Skeletal muscle cell (primary cell): ENCODE results near the gene IL21.
A peak's percentile ranks its signal among the peaks of the same experiment; 100 is the strongest.
"Not testable (repeated sequence)": the region's sequence is repeated elsewhere in the genome, so short reads cannot be mapped to it uniquely, and the experiment has no call there.

Experiments used
- DNase-seq: peaks from one replicate; pipeline ENCODE4 v3.0.0-alpha.2; 2010; ENCODE audit warnings: low read depth
- H3K4me3 ChIP-seq: 2 replicates; pipeline ENCODE4 v1.5.1; 2011; ENCODE audit warnings: low read depth, mild to moderate bottlenecking, control low read depth, low read length, moderate library complexity

IL21 gene

GRCh38 chr4:122621016-122621507 is at the start of gene IL21:
Gene IL21, minus strand, starts transcription at chr4:122621066. Its CDS starts 55 bp downstream, at chr4:122621011.
- H3K4me3 ChIP-seq, result no peak within 1 kb of the TSS
- no peak for DNase-seq

GRCh38 chr4:122669911-122670738 is 49.3 kb upstream of the IL21 start:
- H3K4me3 ChIP-seq, result no peak overlapping the region
- DNase-seq, result no peak

DNA sequence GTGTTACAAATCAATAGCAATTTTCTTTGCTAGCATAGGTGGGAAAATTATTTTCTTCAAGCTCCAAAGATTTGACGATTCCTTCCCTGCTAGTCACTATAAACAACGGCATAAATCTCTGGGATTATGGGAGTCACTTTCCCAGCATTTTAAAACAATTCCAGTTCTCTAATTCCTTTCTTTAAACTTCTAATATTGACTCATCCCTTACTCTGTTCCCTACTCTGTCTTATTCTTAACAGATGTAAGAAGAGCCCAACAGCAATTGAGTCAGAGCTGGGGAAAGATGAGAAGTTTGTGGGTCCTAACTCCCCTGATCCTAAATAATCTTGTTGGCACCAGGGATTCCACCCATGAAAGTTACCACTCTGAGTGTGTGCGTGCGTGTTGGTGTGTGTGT is 47.4 kb upstream of the IL21 start:
- DNase-seq, result peak; percentile 70
- no peak overlapping the region for H3K4me3 ChIP-seq

GRCh38 chr4:122666527-122667245 is 45.8 kb upstream of the IL21 start:
- no peak overlapping the region for H3K4me3 ChIP-seq
- peak; percentile 83 for DNase-seq

DNA sequence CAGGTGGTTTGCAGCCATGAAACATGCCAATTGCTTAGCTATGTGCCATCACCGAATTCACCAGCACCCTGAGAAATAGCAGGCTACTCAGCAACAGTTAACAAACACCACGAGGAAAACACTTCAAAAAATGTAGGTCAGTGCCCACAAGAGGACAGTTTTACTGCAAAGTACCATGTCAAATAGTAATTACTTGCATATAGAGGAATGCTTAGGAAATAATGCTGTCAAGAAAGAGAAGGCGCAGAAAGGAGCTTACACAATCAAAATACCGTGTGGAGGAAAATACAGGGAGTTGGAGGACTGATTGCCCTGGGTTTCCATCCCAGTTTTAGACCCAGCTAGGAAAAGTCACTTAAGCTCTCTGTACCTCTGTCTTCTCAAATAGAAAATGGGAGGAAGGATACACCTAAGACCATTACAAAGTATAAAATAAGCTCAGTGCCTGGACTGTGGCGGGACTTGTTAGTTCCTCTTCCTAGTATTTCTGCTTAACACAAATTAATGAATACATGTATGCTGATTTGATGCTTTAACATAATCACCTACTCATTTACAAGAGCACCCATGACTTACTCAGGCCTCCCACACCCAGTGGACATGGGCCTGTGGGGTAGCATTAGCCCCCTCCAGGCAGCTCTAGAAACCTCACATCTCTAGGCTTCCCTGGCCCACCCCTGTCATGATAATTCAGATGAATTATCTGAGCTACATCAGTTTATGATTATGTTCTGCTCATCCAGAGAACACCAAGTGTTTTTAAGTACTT is 44.5 kb upstream of the IL21 start:
- no peak overlapping the region for H3K4me3 ChIP-seq
- peak; percentile 59 for DNase-seq

DNA sequence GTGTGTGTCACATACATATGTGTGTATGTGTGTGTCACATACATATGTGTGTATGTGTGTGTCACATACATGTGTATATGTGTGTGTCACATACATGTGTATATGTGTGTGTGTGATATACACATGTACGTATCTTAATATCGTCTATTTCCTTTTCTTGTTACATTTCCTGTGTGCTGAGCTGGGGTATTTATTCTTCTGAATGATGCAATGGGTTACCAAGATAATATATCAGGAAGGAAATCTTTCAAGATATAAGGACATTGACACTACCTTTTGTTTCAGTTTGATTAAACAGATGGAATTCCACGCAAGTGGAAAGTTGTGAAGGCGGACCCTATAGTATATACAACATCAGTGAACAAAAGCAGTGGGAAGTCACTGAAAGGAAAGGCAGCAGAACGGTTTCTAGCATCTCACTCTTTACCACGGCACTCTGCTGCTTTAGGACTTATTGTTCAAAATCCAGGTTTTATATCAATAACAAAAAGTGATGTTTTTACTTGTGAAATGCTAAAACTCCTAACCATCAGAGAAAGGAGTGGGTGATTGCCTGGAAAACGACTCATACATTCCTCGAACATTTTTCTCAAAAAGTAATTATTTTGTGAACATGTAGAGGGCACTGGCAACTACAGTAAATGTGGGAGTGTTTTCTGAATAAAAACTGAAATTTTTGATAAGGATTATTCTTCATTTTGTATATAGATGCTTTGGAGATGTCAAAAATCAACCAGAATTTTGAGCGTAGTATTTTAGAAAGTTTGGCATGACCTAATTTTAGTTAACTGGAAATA is 43.1 kb upstream of the IL21 start:
- H3K4me3 ChIP-seq, result no peak overlapping the region
- no peak for DNase-seq

DNA sequence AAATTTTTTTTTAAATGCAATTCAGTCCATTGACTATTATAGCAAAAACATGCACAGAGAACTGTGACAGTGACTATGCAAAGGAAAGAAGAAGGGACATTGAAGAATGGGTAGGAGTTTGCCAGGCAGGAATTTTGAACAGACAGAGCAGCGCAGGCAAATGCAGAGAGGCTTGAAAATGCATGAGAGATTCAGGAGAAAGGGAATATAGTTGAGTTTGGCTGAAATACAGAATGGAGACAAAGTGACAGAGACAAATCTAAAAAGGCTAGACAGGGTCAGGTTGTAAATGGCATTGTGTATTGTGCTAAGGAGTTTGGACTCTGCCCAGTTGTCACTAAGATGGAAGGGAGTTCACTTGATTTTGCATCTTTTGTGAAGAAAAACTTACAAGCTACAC is 42.4 kb upstream of the IL21 start:
- H3K4me3 ChIP-seq, result no peak overlapping the region
- no peak for DNase-seq

GRCh38 chr4:122662701-122663100 is 41.8 kb upstream of the IL21 start:
- H3K4me3 ChIP-seq, result no peak overlapping the region
- DNase-seq, result no peak

- H3K4me3 ChIP-seq, result no peak overlapping the region
- DNase-seq, result no peak
These were observed 40.6 kb upstream of the IL21 start for GRCh38 chr4:122661176-122662160.

- no peak for DNase-seq
- H3K4me3 ChIP-seq, result no peak overlapping the region
These were observed 38.0 kb upstream of the IL21 start for GRCh38 chr4:122658818-122659295.

DNA sequence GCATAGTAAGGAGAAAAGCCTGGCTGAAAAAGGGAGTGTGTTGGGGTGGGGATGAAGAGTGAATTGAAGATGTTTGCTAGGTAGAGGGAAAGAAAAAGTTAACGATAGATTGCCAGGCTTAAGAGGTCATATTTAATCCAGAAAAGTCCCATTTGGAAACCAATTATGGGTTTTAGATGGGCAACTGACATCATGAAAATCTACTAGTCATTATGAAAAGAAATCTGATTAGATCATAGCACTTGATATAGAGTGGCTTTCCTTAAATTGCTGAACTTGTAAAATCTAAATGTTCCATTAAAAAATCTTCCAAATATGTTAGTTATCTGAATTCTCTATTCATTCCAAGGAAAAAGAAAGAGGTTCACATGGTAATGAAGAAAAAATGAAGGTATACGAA is 37.5 kb upstream of the IL21 start:
- DNase-seq, result no peak
- no peak overlapping the region for H3K4me3 ChIP-seq

- DNase-seq, result no peak
- no peak overlapping the region for H3K4me3 ChIP-seq
These were observed 36.7 kb upstream of the IL21 start for GRCh38 chr4:122657553-122657952.

DNA sequence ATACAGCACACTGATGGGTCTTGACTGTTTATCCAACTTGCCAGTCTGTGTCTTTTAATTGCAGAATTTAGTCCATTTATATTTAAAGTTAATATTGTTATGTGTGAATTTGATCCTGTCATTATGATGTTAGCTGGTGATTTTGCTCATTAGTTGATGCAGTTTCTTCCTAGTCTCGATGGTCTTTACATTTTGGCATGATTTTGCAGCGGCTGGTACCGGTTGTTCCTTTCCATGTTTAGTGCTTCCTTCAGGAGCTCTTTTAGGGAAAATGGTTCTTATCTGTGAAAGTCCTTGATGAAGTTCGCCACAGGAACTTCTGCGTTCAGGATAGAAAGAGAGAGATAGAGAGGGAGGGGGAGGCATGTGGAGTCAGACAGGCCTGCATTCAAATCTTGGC is 35.7 kb upstream of the IL21 start:
- not testable (repeated sequence) for H3K4me3 ChIP-seq, DNase-seq

- DNase-seq, result no peak
- H3K4me3 ChIP-seq, result no peak overlapping the region
These were observed 31.5 kb upstream of the IL21 start for GRCh38 chr4:122652379-122652778.

- no peak for DNase-seq
These were observed 29.3 kb upstream of the IL21 start for GRCh38 chr4:122650148-122650547.

GRCh38 chr4:122647656-122648055 is 26.8 kb upstream of the IL21 start:
- H3K4me3 ChIP-seq, result no peak overlapping the region
- DNase-seq, result no peak

More at GRCh38 chr4:122650148-122650547, 29.3 kb upstream of the IL21 start:
- no peak overlapping the region for H3K4me3 ChIP-seq

GRCh38 chr4:122643257-122643656 is 22.4 kb upstream of the IL21 start:
- no peak for DNase-seq
- no peak overlapping the region for H3K4me3 ChIP-seq

DNA sequence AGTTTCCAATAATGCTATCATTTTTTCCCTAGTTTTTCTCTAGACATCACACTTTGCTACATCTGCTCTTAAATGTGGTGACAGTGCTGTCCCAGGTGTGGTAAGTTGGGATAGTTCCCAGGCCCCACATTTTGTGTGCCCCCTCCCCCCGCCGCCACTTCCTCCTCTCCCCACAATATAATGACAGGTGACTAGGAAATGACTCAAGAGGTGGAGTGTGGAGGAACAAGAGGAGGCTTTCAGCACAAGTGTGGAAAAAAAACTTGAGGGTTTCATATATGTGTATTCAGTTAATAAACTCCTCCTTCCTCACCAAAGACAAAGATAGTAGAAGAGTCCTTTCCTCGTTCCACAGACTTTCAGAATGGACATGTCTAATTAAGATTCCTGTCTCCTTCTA is 18.3 kb upstream of the IL21 start:
- H3K4me3 ChIP-seq, result no peak overlapping the region
- DNase-seq, result no peak
